Stimulated activated naive CD8-positive, alpha-beta T cell treated with anti-CD3 and anti-CD28 coated beads, Interleukin-15, Interleukin-2, amounts not matched to agents 100 ng/mL and 50 ng/mL, for 24 hours (primary cell): Measurements from ENCODE around the gene FAU.
A peak's percentile ranks its signal among the peaks of the same experiment; 100 is the strongest.

ENCODE experiments used
- H3K27ac Mint-ChIP-seq: one replicate; pipeline ENCODE4 v1.8.0; 2021; ENCODE audit warnings: mild to moderate bottlenecking, mixed read lengths
- H3K27me3 Mint-ChIP-seq: one replicate; pipeline ENCODE4 v1.8.0; 2021; ENCODE audit warnings: mixed read lengths
- H3K36me3 Mint-ChIP-seq: one replicate; pipeline ENCODE4 v1.8.0; 2021; ENCODE audit warnings: low read depth, mixed read lengths
- H3K4me1 Mint-ChIP-seq: one replicate; pipeline ENCODE4 v1.8.0; 2021; ENCODE audit warnings: low read depth, mixed read lengths
- H3K4me3 Mint-ChIP-seq: one replicate; pipeline ENCODE4 v1.8.0; 2021; ENCODE audit warnings: mild to moderate bottlenecking, mixed read lengths
- H3K9me3 Mint-ChIP-seq: one replicate; pipeline ENCODE4 v1.8.0; 2021; ENCODE audit warnings: mixed read lengths

Gene FAU

DNA sequence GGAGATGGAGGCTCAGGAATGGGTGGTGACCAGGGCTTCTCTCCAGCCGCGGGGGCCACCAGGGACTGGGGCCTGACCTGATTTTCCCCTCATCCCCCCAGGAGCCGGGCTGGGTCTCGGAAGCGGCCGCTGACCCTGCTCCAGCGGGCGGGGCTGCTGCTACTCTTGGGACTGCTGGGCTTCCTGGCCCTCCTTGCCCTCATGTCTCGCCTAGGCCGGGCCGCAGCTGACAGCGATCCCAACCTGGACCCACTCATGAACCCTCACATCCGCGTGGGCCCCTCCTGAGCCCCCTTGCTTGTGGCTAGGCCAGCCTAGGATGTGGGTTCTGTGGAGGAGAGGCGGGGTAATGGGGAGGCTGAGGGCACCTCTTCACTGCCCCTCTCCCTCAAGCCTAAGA is 34.1 kb downstream of the FAU start:
- peaks cover 29% of the 10 kb centered on the region for H3K36me3 Mint-ChIP-seq
- H3K27ac Mint-ChIP-seq, result no peak overlapping the region
- peaks cover 28% of the 10 kb centered on the region for H3K4me1 Mint-ChIP-seq
- H3K27me3 Mint-ChIP-seq, result no peaks in the 10 kb centered on the region
- no peak overlapping the region for H3K4me3 Mint-ChIP-seq
- H3K9me3 Mint-ChIP-seq, result no peaks in the 10 kb centered on the region

DNA sequence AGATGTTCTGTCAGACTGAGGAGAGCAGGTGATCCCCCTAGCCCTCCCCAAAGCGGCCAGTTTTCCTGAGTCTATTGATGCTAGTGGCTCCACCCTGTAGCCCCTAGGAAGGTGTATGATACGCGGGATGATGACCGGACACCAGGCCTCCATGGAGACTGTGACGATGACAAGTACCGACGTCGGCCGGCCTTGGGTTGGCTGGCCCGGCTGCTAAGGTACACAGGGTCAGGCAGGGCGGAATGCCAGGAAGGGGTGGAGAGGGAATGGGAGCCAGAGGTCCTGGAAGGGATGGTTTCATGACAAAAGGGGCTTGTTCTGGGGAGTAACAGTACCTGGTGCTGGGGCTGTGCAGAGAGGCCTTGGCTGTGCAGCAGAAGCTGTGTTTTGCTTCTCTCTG is 34.7 kb downstream of the FAU start:
- Mint-ChIP-seq H3K4me1 (peaks cover 34% of the 10 kb centered on the region), H3K27ac (no peak overlapping the region), H3K36me3 (peaks cover 36% of the 10 kb centered on the region), H3K9me3 (no peaks in the 10 kb centered on the region), H3K4me3 (no peak overlapping the region), H3K27me3 (no peaks in the 10 kb centered on the region)

DNA sequence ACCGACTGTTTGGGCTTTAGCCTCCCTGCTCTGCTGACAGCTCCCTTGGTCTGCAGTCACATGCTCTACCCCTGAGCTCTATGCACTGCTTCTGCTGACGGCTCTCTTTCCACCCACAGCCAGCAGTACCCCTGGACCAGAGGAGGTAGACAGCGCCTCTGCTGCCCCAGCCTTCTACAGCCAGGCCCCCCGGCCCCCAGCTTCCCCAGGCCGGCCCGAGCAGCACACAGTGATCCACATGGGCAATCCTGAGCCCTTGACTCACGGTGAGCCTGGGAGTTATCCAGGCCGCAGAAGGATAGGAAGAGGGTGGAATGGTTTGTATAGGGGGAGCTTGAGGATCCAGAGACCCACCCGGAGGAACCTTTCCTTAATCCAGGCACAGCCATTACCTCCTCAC is 35.1 kb downstream of the FAU start:
- peaks cover 38% of the 10 kb centered on the region for H3K4me1 Mint-ChIP-seq
- no peaks in the 10 kb centered on the region for H3K27me3 Mint-ChIP-seq
- H3K36me3 Mint-ChIP-seq, result peaks cover 40% of the 10 kb centered on the region
- H3K9me3 Mint-ChIP-seq, result no peaks in the 10 kb centered on the region
- no peak overlapping the region for H3K27ac Mint-ChIP-seq
- H3K4me3 Mint-ChIP-seq, result no peak overlapping the region

DNA sequence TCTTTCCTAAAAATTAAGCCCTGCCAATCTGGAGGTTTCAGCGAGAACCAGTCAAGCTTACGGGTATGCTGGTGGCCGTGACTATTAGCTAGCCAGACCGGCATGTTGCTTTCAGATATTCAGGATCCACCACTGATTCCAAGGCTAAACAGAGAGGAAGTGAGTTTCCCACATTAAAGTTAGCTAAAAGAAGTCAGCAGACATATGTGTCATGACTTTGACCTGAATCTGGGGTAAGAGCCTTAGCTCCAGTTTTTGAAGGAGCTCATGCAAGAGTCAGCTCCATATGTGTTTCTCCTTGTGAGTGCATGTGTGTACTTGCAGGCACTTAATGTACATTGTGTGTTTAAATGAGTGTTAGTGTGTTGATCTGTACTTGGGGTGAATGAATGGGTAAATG is 36.5 kb downstream of the FAU start:
- no peaks in the 10 kb centered on the region for H3K27me3 Mint-ChIP-seq
- H3K9me3 Mint-ChIP-seq, result no peaks in the 10 kb centered on the region
- H3K4me1 Mint-ChIP-seq, result peaks cover 51% of the 10 kb centered on the region
- peak overlapping the region; percentile 95 for H3K27ac Mint-ChIP-seq
- H3K36me3 Mint-ChIP-seq, result peaks cover 53% of the 10 kb centered on the region
- peak overlapping the region; percentile 99 for H3K4me3 Mint-ChIP-seq

DNA sequence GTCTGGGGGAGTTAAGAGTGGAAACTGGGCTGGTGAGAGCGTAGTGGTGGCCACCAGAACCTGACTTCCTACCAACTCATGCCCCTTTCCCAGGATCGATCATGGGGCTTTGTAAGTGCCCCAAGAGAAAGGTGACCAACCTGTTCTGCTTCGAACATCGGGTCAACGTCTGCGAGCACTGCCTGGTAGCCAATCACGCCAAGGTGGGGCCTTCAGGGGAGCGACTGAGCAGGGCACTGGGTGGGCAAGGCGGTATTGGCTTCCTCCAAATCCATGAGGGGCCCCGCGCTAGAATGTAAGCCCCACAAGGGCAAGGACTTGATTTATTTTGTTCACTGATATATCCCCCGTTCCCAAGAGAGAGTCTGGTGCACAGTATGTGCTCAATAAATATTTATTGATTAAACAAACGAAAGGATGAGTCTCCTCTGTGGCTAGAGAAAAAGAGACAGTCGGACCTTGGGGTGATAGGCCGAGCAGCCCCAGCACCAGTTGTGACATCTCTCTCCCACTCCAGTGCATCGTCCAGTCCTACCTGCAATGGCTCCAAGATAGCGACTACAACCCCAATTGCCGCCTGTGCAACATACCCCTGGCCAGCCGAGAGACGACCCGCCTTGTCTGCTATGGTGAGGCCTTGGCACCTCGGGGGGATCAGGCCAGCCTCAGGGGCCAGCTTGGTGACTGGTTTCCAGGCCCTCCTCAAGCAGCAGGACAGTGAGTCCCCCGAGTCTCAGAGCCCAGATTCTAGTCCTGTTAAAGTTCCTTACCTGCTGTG is 37.1 kb downstream of the FAU start:
- H3K36me3 Mint-ChIP-seq, result peaks cover 57% of the 10 kb centered on the region
- H3K4me1 Mint-ChIP-seq, result peaks cover 55% of the 10 kb centered on the region
- peak overlapping the region; percentile 95 for H3K27ac Mint-ChIP-seq
- H3K27me3 Mint-ChIP-seq, result no peaks in the 10 kb centered on the region
- H3K4me3 Mint-ChIP-seq, result peak overlapping the region; percentile 99
- H3K9me3 Mint-ChIP-seq, result no peaks in the 10 kb centered on the region

DNA sequence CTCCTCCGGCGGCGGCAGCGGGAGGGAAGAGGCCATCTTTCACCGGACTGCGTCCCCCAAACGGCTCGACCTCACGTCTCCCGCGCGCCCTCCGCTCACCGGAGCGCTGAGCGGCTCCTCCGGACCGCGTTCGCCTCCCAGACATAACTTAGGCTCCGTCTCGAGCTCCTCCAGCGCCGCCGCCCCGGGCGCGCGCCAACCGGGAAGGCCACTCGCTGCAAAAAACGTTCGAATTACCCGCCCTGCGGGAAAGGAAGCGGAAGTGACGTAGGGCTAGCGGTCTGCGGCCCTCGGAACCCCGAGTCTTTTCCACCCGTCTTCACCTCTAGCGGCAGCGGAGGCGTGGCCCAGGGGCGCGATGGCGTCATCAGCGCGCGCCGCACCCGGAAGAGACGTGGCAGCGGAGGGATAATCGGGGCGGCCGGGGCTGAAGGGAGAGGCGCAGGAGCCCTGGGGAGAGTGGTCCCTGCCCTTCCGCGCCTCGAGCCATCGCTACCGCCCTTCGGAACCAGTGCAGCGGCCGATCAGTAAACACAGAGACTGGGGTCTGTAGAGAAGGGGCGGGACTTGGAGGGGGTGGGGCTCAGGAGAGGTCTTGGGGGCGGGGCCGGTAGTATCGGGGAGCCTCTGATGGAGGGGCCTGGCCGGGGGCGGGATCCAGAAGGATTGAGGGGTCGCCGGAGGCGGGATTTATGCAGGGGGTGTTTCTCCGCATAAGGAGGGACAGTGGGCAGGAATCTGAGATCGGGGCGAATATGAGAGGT is 37.9 kb downstream of the FAU start, which contains the start of the genes CDCA5 and ZFPL1:
CDCA5 (minus strand) TSS at position 207 of the 764 bp plus-strand sequence; CDS start at position 145, 62 bp downstream.
ZFPL1 (plus strand) TSS at position 389 of the 764 bp plus-strand sequence. CDS start 477 bp downstream, outside the sequence.
- Mint-ChIP-seq H3K36me3 (peaks cover 60% of the 10 kb centered on the region), H3K4me1 (peaks cover 59% of the 10 kb centered on the region), H3K4me3 (peak within 1 kb of the TSS; percentile 99), H3K9me3 (no peaks in the 10 kb centered on the region), H3K27me3 (no peaks in the 10 kb centered on the region), H3K27ac (peak within 1 kb of the TSS; percentile 95)

DNA sequence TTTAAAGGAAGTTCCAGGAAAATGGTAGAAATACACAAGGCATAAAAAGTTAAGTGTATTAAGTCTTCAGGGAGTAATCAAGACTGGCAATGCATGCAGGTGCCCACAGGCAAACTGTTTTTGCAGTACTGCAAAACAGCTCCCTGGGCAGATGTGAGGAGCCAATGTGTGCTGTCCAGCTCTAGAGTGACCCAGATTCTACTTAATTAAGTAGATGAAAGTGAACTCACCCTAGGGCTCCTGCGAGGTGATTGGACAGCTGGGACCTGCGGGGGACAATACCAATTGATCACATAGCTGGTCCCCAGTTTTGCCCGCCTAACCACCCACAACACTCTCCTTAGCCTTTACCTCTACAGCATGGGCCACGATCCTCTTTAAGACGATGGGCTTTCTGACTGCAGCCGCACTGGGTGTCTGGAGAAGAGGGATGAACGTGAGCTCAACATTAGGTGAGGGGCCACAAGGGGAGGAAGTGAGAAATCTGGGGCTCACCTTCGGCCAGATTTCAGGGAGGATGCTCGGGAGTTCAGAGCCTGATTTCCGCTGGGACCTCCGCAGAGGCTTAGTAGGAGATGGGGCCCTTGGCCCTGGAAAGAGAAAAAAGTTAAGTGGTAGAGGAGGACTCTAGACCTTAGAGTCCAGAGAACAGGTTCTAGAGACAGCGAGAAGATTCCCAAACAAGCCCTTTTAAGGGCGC is 38.6 kb downstream of the FAU start:
- peaks cover 60% of the 10 kb centered on the region for H3K36me3 Mint-ChIP-seq
- H3K9me3 Mint-ChIP-seq, result no peaks in the 10 kb centered on the region
- H3K27ac Mint-ChIP-seq, result peak overlapping the region; percentile 95
- no peaks in the 10 kb centered on the region for H3K27me3 Mint-ChIP-seq
- peak overlapping the region; percentile 99 for H3K4me3 Mint-ChIP-seq
- peaks cover 66% of the 10 kb centered on the region for H3K4me1 Mint-ChIP-seq

DNA sequence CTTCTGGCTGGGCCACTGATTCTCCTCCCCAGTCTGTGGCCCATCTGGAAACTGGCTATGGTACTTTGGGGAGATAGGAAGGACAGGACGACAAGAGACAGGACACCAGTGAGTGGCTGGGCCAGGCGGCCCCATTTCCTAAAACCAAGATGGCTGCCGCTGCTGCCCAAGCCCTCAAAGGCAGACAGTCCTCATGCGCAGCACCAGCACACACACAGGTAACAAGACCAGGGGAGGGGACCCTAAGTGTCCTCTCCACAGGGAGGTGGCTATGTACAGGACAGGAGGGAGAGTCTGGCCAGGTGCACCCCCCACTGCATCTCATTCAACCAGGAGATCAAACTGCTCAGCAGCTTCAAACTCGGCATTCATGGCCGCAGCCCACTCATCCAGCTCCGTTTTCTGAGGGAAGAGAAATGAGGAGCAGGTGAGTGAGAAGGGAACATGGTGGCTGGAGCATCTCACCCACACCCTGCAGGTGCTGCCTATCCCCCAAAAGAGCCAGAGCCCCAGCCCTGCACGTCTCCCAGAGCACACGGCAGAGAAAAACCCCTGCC is 43.1 kb downstream of the FAU start:
- no peaks in the 10 kb centered on the region for H3K9me3 Mint-ChIP-seq
- no peaks in the 10 kb centered on the region for H3K27me3 Mint-ChIP-seq
- H3K36me3 Mint-ChIP-seq, result peaks cover 74% of the 10 kb centered on the region
- H3K4me1 Mint-ChIP-seq, result peaks cover 54% of the 10 kb centered on the region
- peak overlapping the region; percentile 65 for H3K27ac Mint-ChIP-seq
- no peak overlapping the region for H3K4me3 Mint-ChIP-seq

DNA sequence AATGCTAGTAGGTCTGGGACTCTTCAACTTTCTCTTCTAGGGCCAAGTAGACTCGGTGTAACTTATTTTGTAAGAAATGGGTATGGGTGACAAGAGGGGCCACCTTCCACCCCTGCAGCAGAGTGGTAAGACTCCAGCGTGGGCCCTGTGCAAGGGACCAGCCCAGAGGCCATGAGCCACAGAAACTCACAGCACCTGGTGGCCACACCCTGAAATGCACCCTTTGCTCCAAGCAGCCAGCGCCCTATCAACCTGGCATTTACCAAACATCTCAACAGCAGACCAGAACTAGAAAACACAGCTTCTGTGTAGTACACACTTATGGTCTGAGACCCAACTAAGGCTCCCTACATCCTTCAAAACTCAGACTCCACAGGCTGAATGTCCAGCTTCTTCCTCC is 43.8 kb downstream of the FAU start:
- Mint-ChIP-seq H3K4me1 (peaks cover 47% of the 10 kb centered on the region), H3K36me3 (peaks cover 70% of the 10 kb centered on the region), H3K9me3 (no peaks in the 10 kb centered on the region), H3K27ac (peak overlapping the region; percentile 65), H3K27me3 (no peaks in the 10 kb centered on the region), H3K4me3 (peak overlapping the region; percentile 20)

DNA sequence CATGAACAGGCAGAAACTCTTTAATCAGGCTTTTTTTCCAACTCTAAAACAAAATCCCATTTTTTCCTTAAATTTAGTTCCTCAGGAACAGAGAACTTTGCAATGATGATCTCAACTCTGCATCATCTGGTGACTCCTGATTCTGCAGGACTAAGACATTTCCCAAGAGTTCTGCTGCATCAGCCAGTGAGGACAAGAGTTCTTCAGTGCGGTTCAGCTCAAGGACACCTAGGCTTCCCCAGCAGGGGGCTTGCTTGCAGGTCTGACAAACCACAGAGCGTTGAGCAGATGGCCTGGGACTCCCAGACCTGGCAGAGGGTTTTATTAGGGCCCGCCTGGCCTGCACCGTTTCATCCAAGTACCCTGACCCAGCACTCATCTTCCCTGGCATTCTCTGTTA is 44.5 kb downstream of the FAU start:
- peaks cover 40% of the 10 kb centered on the region for H3K4me1 Mint-ChIP-seq
- no peaks in the 10 kb centered on the region for H3K9me3 Mint-ChIP-seq
- H3K27ac Mint-ChIP-seq, result no peak overlapping the region
- H3K36me3 Mint-ChIP-seq, result peaks cover 63% of the 10 kb centered on the region
- no peaks in the 10 kb centered on the region for H3K27me3 Mint-ChIP-seq
- no peak overlapping the region for H3K4me3 Mint-ChIP-seq

DNA sequence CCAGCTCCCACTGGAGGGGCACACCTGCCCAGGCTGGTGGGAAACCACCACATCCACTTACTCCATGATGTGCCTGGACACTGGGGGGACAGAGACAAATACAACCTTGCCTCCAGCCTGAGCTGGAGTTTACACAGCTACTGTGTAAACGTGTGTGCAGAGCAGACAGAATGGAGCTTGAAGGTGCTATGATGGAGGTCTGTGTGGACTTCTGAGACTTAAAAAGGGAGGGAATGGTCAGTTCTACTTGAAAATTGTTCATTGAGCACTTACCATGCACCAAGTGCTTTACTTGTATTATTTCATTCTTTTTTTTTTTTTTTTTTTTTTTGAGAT is 49.3 kb downstream of the FAU start:
- Mint-ChIP-seq H3K9me3 (no peaks in the 10 kb centered on the region), H3K27me3 (no peaks in the 10 kb centered on the region), H3K27ac (no peak overlapping the region)

DNA sequence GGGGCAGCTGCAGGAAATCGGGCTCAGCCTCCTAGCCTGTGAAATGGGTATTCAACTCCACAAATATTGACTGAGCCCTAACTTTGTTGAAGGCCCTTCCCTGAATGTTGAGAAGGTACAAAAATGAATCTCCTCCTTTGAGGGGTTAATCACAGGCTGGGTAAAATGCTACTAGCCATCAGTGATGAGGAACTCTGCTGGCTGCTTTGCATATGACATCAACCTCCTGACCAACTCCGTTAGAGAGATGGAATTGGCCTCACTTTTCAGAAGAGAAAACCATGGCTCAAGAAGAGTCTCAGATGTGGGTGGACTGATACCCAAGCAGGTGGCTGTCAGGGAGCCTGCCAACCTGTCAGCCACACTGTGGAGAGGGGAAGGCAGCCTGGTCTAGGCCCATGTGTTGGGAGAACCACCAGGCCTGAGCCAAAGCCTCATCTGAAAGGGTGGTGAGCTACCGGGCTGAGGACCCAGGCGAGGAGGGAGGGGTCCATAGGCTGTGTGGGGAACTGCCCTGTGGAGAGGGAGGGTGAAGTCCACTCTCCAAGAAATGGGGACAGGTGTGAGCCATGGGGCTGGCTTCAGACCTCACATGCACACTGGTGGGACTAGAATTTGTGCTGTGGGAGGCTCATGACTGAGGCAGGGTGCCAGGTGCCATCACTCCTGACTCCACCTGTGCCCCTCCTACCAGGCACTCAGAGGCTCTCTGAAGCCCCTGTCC is 49.9 kb downstream of the FAU start:
- Mint-ChIP-seq H3K27me3 (no peaks in the 10 kb centered on the region), H3K9me3 (no peaks in the 10 kb centered on the region), H3K4me3 (no peak overlapping the region), H3K36me3 (peaks cover 17% of the 10 kb centered on the region), H3K4me1 (no peaks in the 10 kb centered on the region), H3K27ac (no peak overlapping the region)

More for the DNA sequence above, 49.3 kb downstream of the FAU start:
- H3K4me3 Mint-ChIP-seq, result no peak overlapping the region
- peaks cover 22% of the 10 kb centered on the region for H3K36me3 Mint-ChIP-seq
- H3K4me1 Mint-ChIP-seq, result no peaks in the 10 kb centered on the region
